ENCODE data around the gene ZNF618. TPM values are rescaled to one million over a fixed set of nuclear protein-coding genes. Genes with fewer than 3 reads are reported as not detected.

ZNF618 gene
- polyA plus RNA-seq, 1 of the 3 experiments (the other 2 are of a cell fraction), result 6.2 TPM

DNA sequence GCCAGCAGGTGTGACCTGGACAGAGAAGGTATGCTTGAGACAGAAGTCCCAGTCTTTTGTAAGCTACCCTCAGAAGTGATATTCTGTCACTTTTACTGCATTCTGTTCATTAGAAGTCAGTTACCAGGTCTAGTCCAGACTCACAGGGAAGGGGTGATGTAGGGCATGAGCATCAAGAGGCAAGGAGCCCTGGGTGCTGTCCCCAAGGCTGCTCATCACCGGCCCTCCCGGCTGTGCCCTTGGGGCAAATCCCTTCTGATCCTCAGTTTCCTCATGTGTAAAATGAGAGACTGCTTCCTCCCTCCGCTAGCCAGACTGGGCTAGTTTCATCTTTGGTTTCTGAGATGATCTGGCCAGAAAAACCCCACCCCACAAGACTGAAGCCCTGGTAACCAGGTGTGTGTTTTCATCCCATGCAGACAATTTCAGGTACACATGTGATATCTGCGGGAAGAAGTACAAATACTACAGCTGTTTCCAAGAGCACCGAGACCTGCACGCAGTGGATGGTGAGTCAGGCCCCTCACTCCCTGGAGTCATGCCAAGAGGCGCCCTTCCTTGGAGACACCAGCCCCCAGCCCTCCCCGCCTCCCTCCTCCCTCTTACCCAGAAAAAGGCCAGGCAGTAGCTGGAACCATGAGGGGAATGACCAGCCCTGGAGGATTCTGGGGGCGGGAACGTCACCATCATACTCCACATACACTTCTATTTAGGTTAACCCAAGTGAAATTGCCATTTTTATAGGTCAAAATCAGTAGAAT is 131.0 kb downstream of the ZNF618 start:
- H3K9me2 ChIP-seq, result no peaks in the 10 kb centered on the region
- no peaks in the 10 kb centered on the region for H3K79me2 ChIP-seq (ENCODE audit: insufficient read depth)
- no peak for DNase-seq
- H3F3A ChIP-seq (replicated peaks; ENCODE audit: insufficient read depth), result no peaks in the 10 kb centered on the region
- H3K36me3 ChIP-seq (replicated peaks in 1 of 2; ENCODE audit: control insufficient read depth in 1 of 2, insufficient read depth in 2 of 2, low read length in 1 of 2), result peaks cover 31 to 53% of the 10 kb centered on the region in 2 experiments
- no peak overlapping the region for H3K4me2 ChIP-seq
- no peaks in the 10 kb centered on the region for H3K27me3 ChIP-seq (ENCODE audit: insufficient read depth)
- TF ChIP-seq NRF1 (IDR thresholded peaks at IDR 0.05; ENCODE audit: low read depth, low read length) (no peak), EZH2phosphoT487 (IDR thresholded peaks at IDR 0.05; ENCODE audit: borderline replicate concordance, low read depth) (no peak), SMC3 (IDR thresholded peaks at IDR 0.05; ENCODE audit: low read depth, low read length) (no peak), MEF2A (IDR thresholded peaks at IDR 0.05; ENCODE audit: borderline replicate concordance, low read depth) (no peak), TCF12 (IDR thresholded peaks at IDR 0.05) (no peak), RXRA (IDR thresholded peaks at IDR 0.05; ENCODE audit: borderline replicate concordance, low read depth) (no peak), FOXJ3 (CRISPR knock-in tag; IDR thresholded peaks at IDR 0.05) (no peak), TEAD4 (IDR thresholded peaks at IDR 0.05; ENCODE audit: borderline replicate concordance, insufficient read depth) (no peak), FOSL2 (IDR thresholded peaks at IDR 0.05; ENCODE audit: borderline replicate concordance, low read depth) (no peak), TAF1 (IDR thresholded peaks at IDR 0.05; ENCODE audit: borderline replicate concordance, low read depth, low read length) (no peak), MXI1 (IDR thresholded peaks at IDR 0.05; ENCODE audit: low read depth, low read length) (no peak), YY1 (IDR thresholded peaks at IDR 0.05; ENCODE audit: low read depth) (no peak)
- TF ChIP-seq, protein P1, sequence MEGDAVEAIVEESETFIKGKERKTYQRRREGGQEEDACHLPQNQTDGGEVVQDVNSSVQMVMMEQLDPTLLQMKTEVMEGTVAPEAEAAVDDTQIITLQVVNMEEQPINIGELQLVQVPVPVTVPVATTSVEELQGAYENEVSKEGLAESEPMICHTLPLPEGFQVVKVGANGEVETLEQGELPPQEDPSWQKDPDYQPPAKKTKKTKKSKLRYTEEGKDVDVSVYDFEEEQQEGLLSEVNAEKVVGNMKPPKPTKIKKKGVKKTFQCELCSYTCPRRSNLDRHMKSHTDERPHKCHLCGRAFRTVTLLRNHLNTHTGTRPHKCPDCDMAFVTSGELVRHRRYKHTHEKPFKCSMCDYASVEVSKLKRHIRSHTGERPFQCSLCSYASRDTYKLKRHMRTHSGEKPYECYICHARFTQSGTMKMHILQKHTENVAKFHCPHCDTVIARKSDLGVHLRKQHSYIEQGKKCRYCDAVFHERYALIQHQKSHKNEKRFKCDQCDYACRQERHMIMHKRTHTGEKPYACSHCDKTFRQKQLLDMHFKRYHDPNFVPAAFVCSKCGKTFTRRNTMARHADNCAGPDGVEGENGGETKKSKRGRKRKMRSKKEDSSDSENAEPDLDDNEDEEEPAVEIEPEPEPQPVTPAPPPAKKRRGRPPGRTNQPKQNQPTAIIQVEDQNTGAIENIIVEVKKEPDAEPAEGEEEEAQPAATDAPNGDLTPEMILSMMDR (IDR thresholded peaks at IDR 0.05), result no peak
- TF ChIP-seq, protein P2, sequence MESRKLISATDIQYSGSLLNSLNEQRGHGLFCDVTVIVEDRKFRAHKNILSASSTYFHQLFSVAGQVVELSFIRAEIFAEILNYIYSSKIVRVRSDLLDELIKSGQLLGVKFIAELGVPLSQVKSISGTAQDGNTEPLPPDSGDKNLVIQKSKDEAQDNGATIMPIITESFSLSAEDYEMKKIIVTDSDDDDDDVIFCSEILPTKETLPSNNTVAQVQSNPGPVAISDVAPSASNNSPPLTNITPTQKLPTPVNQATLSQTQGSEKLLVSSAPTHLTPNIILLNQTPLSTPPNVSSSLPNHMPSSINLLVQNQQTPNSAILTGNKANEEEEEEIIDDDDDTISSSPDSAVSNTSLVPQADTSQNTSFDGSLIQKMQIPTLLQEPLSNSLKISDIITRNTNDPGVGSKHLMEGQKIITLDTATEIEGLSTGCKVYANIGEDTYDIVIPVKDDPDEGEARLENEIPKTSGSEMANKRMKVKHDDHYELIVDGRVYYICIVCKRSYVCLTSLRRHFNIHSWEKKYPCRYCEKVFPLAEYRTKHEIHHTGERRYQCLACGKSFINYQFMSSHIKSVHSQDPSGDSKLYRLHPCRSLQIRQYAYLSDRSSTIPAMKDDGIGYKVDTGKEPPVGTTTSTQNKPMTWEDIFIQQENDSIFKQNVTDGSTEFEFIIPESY (IDR thresholded peaks at IDR 0.05; ENCODE audit: borderline replicate concordance, low read depth), result no peak
- TF ChIP-seq, protein P3, sequence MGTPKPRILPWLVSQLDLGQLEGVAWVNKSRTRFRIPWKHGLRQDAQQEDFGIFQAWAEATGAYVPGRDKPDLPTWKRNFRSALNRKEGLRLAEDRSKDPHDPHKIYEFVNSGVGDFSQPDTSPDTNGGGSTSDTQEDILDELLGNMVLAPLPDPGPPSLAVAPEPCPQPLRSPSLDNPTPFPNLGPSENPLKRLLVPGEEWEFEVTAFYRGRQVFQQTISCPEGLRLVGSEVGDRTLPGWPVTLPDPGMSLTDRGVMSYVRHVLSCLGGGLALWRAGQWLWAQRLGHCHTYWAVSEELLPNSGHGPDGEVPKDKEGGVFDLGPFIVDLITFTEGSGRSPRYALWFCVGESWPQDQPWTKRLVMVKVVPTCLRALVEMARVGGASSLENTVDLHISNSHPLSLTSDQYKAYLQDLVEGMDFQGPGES (IDR thresholded peaks at IDR 0.05; ENCODE audit: low read depth, low read length), result no peak
- no peak overlapping the region for H2AFZ ChIP-seq (ENCODE audit: low read depth)
- H3K4me3 ChIP-seq (ENCODE audit: low read depth in 2 of 2, low read length in 1 of 2), result no peak overlapping the region
- 92% methylated on average over 9 of the region's 10 CpGs for WGBS (ENCODE audit: low lambda C conversion rate)
- H3K9ac ChIP-seq, result no peak overlapping the region
- no peaks in the 10 kb centered on the region for H3K9me3 ChIP-seq
- no peak overlapping the region; a peak in 1 of 4 replicates for H3K27ac ChIP-seq (ENCODE audit: low read depth in 2 of 2, low read length in 1 of 2)
- H4K20me1 ChIP-seq (ENCODE audit: insufficient read depth), result no peaks in the 10 kb centered on the region
- ChIA-PET POLR2A (no interaction called here), CTCF (no interaction called here)
- peaks cover 0 to 42% of the 10 kb centered on the region in 2 experiments; a peak in 2 of 4 replicates for H3K4me1 ChIP-seq (ENCODE audit: control insufficient read depth in 1 of 2, insufficient read depth in 2 of 2, low read depth in 1 of 2, low read length in 1 of 2)
